HG03378 (cell line): ENCODE data around the gene GABRR1.

Experiments
- ATAC-seq: cut with Tn5 transposase; IDR thresholded peaks from one replicate; pipeline ENCODE4 v1.9.1; 2021; ENCODE audit warnings: mild to moderate bottlenecking, moderate library complexity; ENCODE audit not compliant: unreplicated experiment

Gene GABRR1

DNA sequence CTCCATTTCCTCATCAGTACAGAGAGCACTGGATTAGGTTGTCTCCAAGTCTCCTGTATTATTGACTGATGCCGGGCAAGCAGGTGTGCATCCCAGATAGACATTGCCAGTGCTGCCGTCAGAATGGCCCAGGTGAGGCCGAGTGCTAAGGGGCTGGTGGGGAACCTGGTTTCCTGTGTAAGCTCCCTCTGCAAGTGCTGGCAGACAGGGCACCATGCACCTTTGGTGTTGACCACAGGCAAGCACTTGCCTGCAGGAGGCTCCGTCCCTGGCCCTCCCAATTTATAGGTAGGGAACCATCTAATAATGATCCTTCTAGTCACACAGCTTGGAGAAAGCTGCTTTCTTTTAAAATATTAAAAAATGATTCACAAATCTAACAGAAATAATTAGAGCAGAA, 747 bp downstream of the GABRR1 start:
- ATAC-seq, result no peak

DNA sequence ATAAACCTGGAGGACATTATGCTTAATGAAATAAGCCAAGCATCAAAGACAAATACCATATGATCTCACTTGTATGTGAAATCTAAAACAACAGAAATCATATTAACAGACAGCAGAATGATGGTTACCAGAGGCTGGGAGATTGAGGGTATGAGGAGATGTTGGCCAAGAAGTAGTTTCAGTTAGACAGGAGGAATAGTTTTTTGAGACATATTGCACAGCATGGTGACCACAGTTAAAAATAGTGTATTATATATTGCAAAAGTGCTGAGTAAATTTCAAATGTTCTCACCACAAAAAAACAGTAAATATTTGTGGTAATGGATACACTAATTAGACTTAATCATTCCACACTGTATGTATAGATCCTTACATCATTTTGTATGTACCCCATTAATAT, 1.8 kb downstream of the GABRR1 start:
- ATAC-seq, result no peak

DNA sequence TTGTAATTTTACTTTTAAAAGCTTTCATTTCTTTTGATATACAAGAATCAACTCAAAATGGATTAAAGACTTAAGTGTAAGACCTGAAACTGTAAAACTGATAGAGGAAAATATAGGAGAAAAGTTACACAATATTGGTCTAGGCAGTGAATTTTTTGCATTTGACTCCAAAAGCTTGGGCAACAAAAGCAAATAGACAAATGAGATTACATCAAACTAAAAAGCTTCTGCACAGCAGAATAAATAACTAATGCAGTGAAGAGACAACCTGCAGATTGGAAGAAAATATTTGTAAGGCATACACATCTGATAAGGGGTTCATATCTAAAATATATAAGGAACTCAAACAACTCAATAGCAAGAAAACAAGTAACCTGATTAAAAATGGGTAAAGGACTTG, 3.0 kb downstream of the GABRR1 start:
- no peak for ATAC-seq

DNA sequence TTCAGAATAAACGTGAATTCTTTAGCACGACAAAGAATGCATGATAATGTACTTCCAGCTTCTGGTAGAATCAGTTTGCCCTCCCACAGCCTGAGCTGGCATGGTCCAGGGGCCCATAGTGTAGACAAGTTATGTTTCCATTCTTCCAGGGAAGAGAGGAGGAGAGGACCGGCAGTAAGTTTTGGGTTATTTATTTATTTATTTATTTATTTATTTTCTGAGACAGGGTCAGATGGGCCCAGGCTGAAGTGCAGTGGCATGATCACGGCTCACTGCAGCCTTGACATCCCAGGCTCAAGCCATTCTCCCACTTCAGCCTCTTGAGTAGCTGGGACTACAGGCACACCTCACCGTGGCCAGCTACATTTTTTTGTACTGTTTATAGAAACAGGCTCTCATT, 4.7 kb downstream of the GABRR1 start:
- ATAC-seq, result no peak

DNA sequence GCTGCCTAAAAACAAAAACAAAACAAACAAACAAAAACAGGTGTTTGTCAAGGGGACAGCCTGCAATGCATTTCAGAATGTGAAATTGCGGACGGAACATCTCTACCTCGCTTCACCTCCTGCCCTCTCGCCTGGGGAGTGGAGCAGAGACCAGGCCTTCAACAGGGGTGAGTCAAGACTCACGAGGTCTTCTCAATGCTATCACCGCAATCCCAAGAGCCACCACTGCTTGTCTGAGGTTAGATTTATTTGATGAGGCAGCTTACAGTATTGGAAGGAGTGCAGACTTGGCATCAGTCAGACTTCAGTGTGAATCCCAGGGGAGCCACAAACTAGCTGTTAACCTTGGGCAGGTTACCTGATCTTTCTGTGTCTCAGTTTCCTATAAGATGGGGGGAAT, 7.7 kb downstream of the GABRR1 start:
- no peak for ATAC-seq

DNA sequence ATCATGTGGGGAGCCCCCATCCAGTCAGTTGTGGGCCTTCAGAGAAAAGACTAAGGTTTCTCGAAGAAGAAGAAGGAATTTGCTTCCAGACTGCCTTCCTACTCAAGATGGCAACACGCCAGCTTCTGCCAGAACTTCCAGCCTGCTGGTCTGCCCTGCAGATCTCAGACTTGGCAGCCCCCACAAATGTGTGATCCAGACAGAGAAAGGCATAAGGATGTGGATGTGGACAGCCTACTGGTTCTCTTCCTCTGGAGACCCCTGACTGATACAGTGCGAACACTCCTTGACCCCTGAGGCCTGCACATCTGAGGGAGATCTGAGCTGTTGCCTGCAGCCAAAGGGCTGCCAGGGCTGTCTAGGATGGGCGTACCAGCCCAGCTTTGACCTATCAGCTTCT, 8.6 kb downstream of the GABRR1 start:
- ATAC-seq, result no peak

DNA sequence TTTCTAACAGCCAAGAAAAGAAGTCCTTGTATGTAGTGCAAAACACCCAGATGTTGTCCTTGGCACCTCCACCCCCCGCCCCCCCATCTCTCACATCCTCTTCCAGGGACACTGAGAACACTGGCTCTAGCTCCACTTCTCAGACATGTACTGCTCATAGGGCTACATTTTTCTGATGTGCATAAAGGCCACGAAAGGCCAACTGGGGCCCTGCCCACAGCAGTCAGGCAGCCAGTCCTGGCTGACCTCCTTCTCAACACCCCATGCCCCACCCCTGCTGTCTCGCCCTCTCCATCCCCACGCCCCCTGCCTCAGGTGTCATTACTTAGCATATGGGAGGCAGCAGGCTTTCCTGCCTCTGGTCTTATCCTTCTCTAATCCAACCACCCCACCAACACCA, 11.3 kb downstream of the GABRR1 start:
- ATAC-seq, result no peak

DNA sequence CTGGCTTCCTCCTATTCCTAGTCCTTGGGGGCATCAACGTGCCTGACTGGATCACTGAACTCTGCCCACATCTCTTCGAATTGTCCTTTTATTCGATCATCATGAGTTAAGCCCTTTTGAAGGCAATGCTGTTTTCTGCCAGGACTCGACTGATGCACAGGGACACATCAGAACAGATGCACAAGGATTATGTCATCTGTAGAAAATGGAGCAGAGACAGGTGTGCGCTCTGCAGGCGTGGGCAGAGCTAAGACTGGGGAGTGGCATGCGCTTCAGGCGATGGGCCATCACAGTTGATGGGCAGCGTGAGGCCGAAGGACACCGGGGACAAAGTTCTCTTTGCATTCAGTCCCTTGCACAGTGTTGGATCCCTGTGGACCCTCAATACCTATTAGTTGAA, 13.1 kb downstream of the GABRR1 start:
- no peak for ATAC-seq

DNA sequence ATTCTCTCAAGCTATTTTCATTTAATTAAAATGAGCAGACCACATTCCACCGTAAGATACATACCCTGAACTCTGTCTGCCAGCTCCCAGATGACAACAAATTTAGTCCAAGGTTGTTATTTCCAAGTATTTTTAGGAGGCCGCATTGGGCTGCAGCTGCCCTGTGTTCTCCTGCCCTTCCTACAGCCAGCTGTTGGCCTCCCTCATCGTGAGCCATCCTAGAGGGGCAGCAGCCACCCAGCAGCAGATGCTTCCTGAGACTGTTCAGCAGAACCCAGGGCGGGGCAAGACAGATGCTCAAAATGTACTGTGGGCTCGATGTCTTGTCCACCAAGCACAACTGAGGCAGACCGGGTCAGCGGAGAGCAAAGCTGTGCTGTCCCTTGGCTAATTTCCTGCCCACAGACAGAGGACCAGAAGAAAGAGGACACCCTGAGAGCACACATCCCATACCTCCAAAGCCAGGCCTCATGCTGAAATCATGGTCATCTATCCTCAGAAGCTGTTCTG, 16.4 kb downstream of the GABRR1 start:
- no peak for ATAC-seq

DNA sequence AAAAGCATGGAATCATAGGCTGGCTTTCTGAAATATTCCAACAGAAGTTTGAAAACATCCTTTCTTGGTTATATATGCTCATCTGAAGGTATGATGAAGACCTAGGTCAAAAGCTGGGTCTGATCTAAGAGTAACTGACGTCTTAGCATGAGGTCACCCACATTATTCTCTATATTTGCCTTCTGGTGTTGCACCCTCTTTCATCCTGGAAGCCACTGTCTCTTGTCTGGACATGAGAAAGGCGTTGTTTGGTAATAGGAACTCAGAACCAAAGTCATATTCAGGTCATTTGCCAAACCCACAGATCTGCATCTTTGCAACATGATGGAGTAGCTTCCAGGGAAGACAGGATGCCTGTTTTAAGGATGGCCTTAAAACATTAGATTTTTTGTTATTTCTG, 17.6 kb downstream of the GABRR1 start:
- ATAC-seq, result no peak

DNA sequence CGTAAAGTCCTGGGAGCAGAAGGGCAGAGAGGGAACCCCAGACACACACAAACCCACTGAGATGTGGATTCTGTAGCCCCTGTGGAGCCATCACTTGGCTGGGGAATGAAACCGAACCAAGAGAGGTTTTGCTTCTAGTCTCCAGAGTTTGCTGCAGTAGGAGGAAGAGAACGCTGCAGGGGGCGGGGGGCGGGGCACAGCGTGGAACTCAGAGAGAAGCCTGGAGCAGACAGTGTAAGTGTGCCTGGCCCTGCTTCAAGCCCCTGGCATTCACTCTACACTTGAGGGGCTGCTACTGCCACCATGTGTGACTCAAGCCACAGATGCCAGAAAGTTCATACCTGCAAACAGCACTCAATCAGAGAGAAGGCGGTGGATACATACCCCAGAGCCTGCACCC, 18.9 kb downstream of the GABRR1 start:
- no peak for ATAC-seq

DNA sequence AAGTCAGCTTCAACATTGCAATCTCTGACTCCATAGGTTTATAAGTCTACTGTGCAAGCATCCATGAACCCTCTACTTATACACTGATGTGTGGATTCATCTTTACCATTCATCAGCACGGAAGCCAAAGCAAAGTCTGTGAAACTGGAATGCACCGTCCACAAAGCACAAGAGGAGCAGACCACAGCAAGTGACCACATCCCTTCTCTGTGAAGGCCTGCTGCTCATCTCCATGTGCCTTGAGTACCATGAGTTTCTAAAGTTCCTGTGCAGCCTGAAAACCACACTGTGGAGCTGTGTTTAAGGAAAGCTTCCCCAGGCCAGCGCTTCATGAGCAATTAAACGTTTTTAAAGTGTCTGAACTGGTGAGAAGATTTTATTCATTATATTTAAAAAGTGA, 20.0 kb downstream of the GABRR1 start:
- no peak for ATAC-seq

DNA sequence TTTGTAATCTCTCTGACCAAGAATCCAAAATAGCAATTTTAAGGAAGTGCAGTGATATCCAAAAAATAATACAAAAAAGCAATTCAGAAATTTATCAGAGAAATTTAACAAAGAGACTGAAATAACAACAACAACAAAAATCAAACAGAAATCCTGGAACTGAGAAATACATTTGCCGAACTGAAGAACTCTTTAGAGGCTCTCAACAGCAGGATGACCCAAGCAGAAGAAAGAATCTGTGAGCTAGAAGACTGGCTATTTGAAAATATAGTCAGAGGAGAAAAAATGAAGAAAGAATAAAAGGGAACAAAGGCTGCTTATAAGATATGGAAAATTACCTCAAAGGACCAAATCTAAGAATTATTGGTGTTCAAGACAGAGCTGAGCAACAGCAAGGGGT, 22.6 kb downstream of the GABRR1 start:
- no peak for ATAC-seq

DNA sequence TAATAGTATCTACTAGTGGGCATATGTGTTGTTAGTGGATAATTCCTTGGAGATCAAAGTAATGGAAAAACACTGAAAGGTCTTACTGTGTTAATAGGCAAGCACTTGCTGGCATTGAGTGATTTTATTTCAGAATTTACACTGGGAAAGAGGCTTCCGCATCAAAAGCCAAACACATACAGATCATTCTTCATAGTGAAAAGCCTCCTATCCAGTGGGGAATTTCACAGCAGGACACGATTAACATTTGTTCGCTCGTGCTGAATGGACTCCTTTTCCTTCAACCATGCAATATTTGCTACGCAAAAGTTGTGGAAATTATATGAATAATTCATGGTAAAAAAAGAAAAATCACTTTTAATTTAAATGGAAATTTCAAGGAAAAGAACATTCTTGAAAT, 26.4 kb downstream of the GABRR1 start:
- no peak for ATAC-seq

DNA sequence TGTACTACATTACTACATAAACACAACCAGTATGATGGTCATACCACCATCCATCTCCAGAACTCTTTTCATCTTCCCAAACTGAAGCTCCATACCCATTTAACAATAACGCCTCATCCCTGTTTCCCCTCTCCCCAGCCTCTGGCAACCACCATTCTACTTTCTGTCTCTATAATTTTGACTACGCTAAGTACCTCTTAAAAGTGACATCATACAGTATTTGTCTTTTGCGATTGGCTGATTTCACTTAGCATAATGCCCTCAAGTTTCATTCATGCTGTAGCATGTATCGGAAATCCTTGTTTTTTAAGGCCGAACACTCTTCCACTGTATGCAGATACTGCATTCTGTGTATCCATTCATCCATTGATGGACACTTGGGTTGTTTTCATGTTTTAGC, 29.7 kb downstream of the GABRR1 start:
- no peak for ATAC-seq

DNA sequence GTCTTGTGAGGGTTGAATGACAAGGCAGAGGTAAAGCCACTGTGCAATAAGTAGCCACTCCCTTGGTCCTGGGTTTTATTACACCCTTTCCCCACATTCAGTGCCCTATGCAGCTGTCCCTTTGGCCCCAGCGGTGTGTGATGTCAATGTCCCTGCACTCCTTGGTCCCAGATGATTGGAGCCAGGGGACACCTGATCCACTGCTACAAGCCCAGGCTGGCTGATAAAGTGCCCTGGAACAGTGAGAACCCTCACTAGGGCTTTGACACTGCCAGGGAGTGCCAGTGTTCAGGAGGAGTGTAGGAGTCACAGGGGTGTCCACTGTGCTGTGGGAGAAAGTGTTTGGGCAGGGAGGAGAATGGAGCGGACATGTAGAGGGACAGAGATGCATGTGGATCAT, 30.4 kb downstream of the GABRR1 start:
- no peak for ATAC-seq

DNA sequence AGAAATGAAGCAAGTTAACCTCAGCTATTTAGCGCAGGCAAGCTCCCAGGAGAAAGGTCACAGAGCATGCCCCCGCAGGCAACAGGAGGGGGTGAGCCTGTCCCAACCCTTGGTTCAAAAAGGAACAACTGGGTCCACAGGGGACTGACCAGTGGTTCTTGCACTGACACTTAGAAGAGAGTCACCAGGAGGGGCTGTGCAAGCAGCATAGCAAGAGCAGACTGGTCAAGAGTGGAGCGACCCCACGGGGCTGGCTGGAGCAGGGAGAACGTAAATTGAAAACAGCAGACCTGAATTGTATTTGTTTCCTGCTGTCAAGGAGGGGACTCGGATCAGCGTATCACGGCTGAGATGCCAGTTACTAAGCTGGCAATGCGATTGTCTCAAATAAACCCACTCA, 32.8 kb downstream of the GABRR1 start:
- ATAC-seq, result no peak

DNA sequence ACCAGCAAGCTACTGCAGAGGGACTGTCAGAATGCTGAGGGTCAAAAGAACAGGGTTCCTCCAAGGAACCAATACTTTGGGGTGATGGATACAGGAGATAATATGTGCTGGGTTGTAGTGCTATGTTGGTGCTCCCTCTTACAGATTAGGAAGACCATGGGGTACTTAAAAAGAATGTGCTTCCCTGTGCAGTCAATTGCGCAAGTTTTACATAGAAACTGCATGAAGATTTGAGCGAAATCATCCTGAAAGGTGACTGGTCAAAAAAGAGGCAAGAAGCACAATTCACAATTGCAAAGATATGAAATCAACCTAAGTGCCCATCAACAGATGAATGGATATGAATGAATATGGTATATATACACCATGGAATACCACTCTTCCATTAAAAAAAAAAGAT, 33.9 kb downstream of the GABRR1 start:
- no peak for ATAC-seq

DNA sequence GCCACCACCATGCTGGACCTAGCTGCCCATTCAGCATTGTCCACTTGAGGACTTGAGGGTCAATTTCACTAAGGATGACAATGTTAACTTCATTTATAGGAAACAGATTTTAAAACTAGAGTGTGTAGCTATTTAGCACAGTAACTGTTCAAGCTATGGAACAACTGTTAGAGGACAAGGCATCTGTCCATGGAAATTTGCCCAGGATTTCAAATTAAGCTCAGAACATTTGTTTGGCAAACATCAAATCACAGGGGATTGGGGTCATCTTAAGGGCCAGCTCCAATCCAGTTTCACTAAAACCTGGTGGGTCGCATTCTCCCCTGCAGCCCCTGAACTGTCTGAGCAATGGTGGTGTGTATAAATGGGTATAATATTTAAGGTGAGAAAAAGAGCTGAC, 36.2 kb downstream of the GABRR1 start:
- no peak for ATAC-seq

DNA sequence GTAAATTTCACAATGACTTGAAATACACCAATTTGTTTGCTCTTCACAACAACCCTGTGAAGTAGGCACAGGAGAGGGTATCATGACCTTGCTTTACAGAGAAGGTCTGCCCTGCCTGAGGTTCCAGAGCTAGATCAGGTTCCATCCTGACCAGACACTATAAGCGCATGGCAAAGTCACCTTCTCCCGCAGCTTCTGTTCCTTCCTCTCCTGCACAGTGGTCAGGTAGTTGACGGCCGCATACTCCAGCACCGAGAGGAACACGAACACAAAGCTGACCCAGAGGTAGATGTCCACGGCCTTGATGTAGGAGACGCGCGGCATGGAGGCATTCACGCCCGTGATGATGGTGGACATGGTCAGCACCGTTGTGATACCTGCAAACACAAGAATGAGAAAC, 37.0 kb downstream of the GABRR1 start:
- no peak for ATAC-seq

DNA sequence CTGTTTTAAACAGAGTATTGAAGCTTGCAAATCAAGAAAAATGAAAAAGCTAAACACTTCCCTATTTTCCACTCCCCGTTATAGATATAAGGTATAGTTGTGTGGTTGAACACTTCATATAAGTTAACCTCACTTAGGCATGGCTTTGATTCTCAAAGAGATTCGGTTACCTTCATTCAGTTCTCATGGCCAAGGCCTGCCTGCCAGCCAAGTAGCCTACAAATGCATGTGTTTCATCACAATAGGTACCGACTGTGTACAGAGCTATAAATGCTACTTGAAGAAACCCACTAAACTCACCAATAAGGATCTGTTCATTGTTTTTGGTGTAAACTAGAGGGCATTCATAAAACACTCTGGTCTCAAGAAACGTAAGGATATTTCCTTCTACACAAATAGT, 43.5 kb downstream of the GABRR1 start:
- ATAC-seq, result no peak

DNA sequence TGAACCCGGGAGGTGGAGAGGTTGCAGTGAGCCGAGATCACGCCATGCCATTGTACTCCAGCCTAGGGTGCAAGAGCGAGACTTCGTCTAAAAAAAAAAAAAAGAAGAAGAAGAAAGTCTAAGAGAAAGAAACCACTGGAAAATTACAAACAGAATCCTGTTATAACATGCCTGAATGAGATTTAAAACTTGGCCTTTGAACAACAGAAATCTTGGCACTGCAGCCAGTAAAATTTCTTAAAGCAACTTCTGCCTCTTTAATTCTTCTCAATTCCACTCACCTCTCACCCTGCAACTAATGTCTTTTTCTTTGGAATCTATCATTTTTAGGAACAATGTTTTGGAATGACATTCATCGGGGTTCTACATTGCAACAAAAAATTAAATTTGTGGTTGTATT, 45.0 kb downstream of the GABRR1 start:
- ATAC-seq, result no peak

DNA sequence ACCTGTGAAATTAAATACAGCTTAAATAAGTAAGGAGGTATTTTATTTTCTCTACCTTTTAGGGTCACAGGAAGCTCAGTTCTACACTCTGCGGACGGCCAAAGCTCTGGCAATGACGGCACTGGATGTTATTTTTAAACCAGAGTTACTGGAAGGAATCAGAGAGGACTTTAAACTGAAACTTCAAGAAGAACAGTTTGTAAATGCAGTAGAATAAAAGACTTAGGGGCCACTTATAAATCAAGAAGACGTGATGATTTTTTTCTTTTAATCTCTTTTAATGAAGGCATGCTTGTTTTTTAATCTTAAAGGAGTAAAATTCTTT, 55.1 kb downstream of the GABRR1 start:
- ATAC-seq, result no peak
